ENCODE measurements around the gene CDS2. TPM values are rescaled to one million over a fixed set of nuclear protein-coding genes. Genes with fewer than 3 reads are reported as not detected.

The CDS2 gene
- total RNA-seq, 1 donor from 2014 or later: 41.4 TPM

DNA sequence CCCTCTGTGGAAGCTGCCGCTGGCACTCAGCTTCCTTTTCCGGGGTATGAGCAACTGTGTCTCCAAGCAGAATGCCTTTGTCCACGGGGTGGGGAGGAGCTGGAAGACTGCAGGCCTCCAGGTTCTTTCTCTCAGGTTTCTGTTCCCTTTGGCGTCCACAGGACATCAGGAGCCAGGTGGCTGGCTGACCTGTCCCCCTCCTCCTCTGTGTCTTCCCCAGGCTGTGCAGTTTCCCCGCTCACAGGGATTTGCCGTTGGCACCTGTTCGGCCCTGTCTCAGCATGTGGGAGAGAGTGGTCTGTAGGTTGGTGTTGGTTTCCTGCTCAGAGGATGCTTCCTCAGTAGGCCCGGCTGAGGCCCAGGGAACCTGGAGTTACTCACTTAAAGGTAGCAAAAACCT lies 43.5 kb downstream of the CDS2 start:
- peaks cover 14 to 17% of the 10 kb centered on the region in 2 donors for H3K36me3 ChIP-seq
- DNase-seq (ENCODE audit: low spot score in 2 of 2): no peak
- intact Hi-C loops (cut with DNase I): no loop called here
- H3K4me3 ChIP-seq: no peak overlapping the region
- TF ChIP-seq, protein P1, sequence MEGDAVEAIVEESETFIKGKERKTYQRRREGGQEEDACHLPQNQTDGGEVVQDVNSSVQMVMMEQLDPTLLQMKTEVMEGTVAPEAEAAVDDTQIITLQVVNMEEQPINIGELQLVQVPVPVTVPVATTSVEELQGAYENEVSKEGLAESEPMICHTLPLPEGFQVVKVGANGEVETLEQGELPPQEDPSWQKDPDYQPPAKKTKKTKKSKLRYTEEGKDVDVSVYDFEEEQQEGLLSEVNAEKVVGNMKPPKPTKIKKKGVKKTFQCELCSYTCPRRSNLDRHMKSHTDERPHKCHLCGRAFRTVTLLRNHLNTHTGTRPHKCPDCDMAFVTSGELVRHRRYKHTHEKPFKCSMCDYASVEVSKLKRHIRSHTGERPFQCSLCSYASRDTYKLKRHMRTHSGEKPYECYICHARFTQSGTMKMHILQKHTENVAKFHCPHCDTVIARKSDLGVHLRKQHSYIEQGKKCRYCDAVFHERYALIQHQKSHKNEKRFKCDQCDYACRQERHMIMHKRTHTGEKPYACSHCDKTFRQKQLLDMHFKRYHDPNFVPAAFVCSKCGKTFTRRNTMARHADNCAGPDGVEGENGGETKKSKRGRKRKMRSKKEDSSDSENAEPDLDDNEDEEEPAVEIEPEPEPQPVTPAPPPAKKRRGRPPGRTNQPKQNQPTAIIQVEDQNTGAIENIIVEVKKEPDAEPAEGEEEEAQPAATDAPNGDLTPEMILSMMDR (IDR thresholded peaks at IDR 0.05): no peak
- peaks cover 19 to 44% of the 10 kb centered on the region in 2 donors for H3K4me1 ChIP-seq
- no peaks in the 10 kb centered on the region for H3K9me3 ChIP-seq
- H3K27ac ChIP-seq: peak overlapping the region; percentile 14 to 39
- no peaks in the 10 kb centered on the region for H3K27me3 ChIP-seq

DNA sequence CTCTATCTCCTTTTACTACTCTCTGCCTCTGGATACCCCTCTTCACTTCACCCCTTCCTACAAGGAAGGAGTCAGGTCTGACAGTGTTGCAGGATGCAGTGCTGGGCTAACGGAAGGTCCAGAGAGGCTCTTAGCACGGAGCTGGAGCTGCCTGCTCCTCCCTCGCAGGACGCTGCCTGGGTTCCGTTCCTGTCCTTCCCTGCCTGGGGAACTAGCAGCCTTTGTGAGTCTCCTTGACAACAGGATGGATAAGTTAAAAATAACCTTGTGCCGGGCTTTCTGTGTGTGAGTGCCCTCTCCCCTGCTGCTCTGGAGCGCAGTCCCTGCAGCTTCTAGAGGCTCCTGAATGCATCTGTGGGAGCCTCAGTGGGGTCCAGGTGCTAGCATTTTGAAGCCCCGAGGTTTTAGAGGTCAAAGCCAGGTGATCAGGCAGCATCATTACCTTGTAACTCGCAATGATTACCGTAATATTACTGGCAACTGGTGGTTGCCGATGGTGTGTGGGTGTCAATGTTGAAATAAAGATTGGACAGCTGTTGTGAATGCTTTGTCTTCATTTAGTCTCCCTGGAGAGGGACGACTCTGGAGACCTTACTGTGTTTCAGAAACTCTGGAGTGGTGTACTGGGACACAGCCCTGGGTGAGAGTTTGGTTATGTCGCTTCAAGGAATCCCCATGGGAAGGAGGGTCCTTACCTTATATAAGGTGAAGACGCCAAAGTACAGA lies 44.4 kb downstream of the CDS2 start:
- H3K36me3 ChIP-seq: peaks cover 21 to 25% of the 10 kb centered on the region in 2 donors
- H3K27me3 ChIP-seq: no peaks in the 10 kb centered on the region
- H3K4me1 ChIP-seq: peaks cover 19 to 46% of the 10 kb centered on the region in 2 donors
- no peak for DNase-seq (ENCODE audit: low spot score in 2 of 2)
- TF ChIP-seq, protein P1 (IDR thresholded peaks at IDR 0.05): no peak
- peak overlapping the region in 1 of 2 donors; percentile 2 for H3K4me3 ChIP-seq
- H3K9me3 ChIP-seq: no peaks in the 10 kb centered on the region
- H3K27ac ChIP-seq: peak overlapping the region; percentile 14 to 41
- intact Hi-C loops (cut with DNase I): no loop called here

DNA sequence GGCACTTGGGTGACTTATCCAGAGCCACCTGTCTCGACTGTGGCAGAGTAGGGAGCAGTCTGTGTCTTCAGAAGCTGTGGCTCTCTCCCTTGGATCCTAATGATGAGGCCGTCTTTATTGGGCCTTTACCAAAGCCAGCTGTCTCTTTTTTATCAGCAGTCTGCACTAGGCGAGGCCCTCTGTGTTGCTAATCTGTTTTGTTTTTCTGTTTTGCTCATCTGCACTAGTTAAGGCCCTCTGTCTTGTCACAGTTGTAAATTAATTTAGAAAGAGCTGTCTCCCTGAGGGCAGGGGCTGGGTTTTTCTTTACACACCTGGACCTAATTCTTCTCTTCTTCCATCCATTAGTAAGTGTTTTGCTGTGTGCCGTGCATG lies 45.0 kb downstream of the CDS2 start:
- TF ChIP-seq, protein P1 (IDR thresholded peaks at IDR 0.05): no peak
- Histone ChIP-seq H3K36me3 (peaks cover 21 to 25% of the 10 kb centered on the region in 2 donors), H3K9me3 (no peaks in the 10 kb centered on the region), H3K27me3 (no peaks in the 10 kb centered on the region), H3K4me3 (no peak overlapping the region), H3K27ac (peak overlapping the region; percentile 14 to 41), H3K4me1 (peaks cover 19 to 44% of the 10 kb centered on the region in 2 donors)
- DNase-seq (ENCODE audit: low spot score in 2 of 2): no peak
- intact Hi-C loops (cut with DNase I): no loop called here

DNA sequence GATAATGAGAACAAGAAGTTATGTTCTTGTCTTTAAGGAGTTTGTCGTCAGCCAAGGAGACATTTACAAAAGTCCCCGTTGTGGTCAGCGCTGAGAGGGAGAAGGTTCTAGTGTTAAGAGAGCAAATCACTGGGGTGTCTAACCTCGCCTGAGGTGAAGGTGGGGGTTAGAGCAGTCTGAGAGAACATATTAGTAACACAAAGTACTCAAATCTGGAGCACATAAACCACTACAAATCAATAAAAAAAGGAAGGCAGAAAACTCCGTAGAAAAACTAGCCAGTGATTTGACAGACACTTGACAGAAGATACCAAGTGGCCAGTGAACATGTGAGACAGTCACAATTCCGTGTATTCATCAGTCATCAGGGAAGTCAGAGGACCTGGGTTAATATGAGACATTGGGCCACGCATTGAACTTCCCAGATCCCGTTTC lies 45.4 kb downstream of the CDS2 start:
- H3K4me1 ChIP-seq: peaks cover 19 to 47% of the 10 kb centered on the region in 2 donors

DNA sequence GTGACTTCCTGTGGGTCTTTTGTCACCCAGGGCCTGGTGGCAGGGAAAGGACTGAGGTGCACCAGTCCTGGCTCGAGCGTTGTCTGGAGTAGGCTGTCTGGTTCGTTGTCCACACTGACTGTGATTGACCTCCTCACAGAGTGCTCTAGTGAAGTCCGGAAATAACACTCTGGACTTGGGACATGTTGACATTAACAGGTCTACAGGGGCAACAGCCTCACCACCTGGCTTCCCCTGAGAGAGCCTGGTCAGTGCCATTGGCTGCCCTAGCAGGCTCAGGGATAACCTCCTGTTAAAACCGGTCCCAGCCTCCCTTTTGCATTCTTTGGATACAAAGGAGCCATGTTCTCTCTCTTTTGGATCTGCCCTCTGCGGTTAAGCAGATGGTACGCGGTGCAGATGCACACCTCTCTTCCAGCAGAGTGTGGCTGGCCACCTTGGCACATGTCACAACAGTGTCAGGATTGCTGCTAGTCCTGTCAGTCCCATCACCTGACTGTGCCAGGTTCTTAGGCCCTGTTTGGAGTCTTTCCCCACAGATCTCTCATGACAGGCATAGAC lies 46.2 kb downstream of the CDS2 start:
- H3K4me1 ChIP-seq: peaks cover 21 to 45% of the 10 kb centered on the region in 2 donors

More for the DNA sequence above, 45.4 kb downstream of the CDS2 start:
- H3K27ac ChIP-seq: peak overlapping the region in 1 of 2 donors; percentile 41
- H3K9me3 ChIP-seq: no peaks in the 10 kb centered on the region
- TF ChIP-seq, protein P1 (IDR thresholded peaks at IDR 0.05): no peak
- peaks cover 21 to 25% of the 10 kb centered on the region in 2 donors for H3K36me3 ChIP-seq
- DNase-seq (ENCODE audit: low spot score in 2 of 2): no peak
- intact Hi-C loops (cut with DNase I): no loop called here
- no peaks in the 10 kb centered on the region for H3K27me3 ChIP-seq
- no peak overlapping the region for H3K4me3 ChIP-seq

More for the DNA sequence above, 46.2 kb downstream of the CDS2 start:
- no peak for DNase-seq (ENCODE audit: low spot score in 2 of 2)
- TF ChIP-seq, protein P1 (IDR thresholded peaks at IDR 0.05): no peak
- Histone ChIP-seq H3K27ac (peak overlapping the region; percentile 41 to 44), H3K4me3 (no peak overlapping the region), H3K9me3 (no peaks in the 10 kb centered on the region), H3K36me3 (peaks cover 21 to 26% of the 10 kb centered on the region in 2 donors), H3K27me3 (no peaks in the 10 kb centered on the region)
- intact Hi-C loops (cut with DNase I): no loop called here

All from ascending aorta (tissue), 2 donors.